SK-N-SH treated with all-trans-retinoic acid at 6 μM for 48 hours (cell line): ENCODE data around the gene YARS2.
A peak's percentile ranks its signal among the peaks of the same experiment; 100 is the strongest.

Source experiments
- ATAC-seq: fragments of 200-7000 bp; cut with Tn5 transposase; 3 replicates; pipeline ENCODE4 v1.9.1; 2020; ENCODE audit warnings: mild to moderate bottlenecking, moderate library complexity
- CSDC2 ChIP-seq: fragments of 250-450 bp; sonication (Bioruptor Pico); IDR thresholded peaks from 2 replicates; pipeline ENCODE4 v1.5.0; 2020; ENCODE audit warnings: mild to moderate bottlenecking, moderate library complexity
- ESRRG ChIP-seq: fragments of 250-450 bp; sonication (Bioruptor Pico); IDR thresholded peaks from 2 replicates; pipeline ENCODE4 v1.6.1; 2021; ENCODE audit warnings: mild to moderate bottlenecking
- GLIS3 ChIP-seq: fragments of 250-450 bp; sonication (Bioruptor Pico); IDR thresholded peaks from 2 replicates; pipeline ENCODE4 v1.5.0; 2020; ENCODE audit warnings: mild to moderate bottlenecking, moderate library complexity
- ISL1 ChIP-seq: fragments of 250-450 bp; sonication (Bioruptor Pico); IDR thresholded peaks from 2 replicates; pipeline ENCODE4 v2.1.2; 2022; ENCODE audit warnings: mild to moderate bottlenecking, moderate library complexity
- OSR1 ChIP-seq: fragments of 250-450 bp; sonication (Bioruptor Pico); IDR thresholded peaks from 2 replicates; pipeline ENCODE4 v1.8.0; 2022; ENCODE audit warnings: moderate library complexity, mild to moderate bottlenecking, inconsistent platforms
- PPARA ChIP-seq: fragments of 250-450 bp; sonication (Bioruptor Pico); IDR thresholded peaks from 2 replicates; pipeline ENCODE4 v1.5.0; 2020; ENCODE audit warnings: mild to moderate bottlenecking, borderline replicate concordance
- RARB ChIP-seq: fragments of 250-450 bp; sonication (Bioruptor Pico); IDR thresholded peaks from 2 replicates; pipeline ENCODE4 v1.8.0; 2021; ENCODE audit warnings: mild to moderate bottlenecking, moderate library complexity
- SNAI2 ChIP-seq: fragments of 250-450 bp; sonication (Bioruptor Pico); IDR thresholded peaks from 2 replicates; pipeline ENCODE4 v1.5.0; 2020; ENCODE audit warnings: mild to moderate bottlenecking, moderate library complexity
- TCF4 ChIP-seq: fragments of 250-450 bp; sonication (Bioruptor Pico); IDR thresholded peaks from 2 replicates; pipeline ENCODE4 v1.8.0; 2021; ENCODE audit warnings: mild to moderate bottlenecking, moderate library complexity, borderline replicate concordance
- TOX ChIP-seq: fragments of 250-450 bp; sonication (Bioruptor Pico); IDR thresholded peaks from 2 replicates; pipeline ENCODE4 v1.8.0; 2021; ENCODE audit warnings: mild to moderate bottlenecking, moderate library complexity, borderline replicate concordance
- ZC3H10 ChIP-seq: fragments of 250-450 bp; sonication (Bioruptor Pico); IDR thresholded peaks from 2 replicates; pipeline ENCODE4 v1.5.1; 2021; ENCODE audit warnings: mild to moderate bottlenecking, moderate library complexity
- ZFP30 ChIP-seq: fragments of 450-650 bp; formaldehyde crosslinking; IDR thresholded peaks from 2 replicates; pipeline ENCODE4 v1.5.0; 2022; ENCODE audit warnings: mild to moderate bottlenecking, moderate library complexity
- ZNF565 ChIP-seq: fragments of 450-650 bp; formaldehyde crosslinking; conservative IDR thresholded peaks from 2 replicates; pipeline ENCODE4 v1.5.0; 2020; ENCODE audit warnings: low read depth, mild to moderate bottlenecking, moderate library complexity
- ZNF70 ChIP-seq: fragments of 450-650 bp; formaldehyde crosslinking; IDR thresholded peaks from 2 replicates; pipeline ENCODE4 v1.5.0; 2020; ENCODE audit warnings: mild to moderate bottlenecking, moderate library complexity
- ZNF8 ChIP-seq: fragments of 450-650 bp; formaldehyde crosslinking; IDR thresholded peaks from 2 replicates; pipeline ENCODE4 v1.5.0; 2020; ENCODE audit warnings: mild to moderate bottlenecking, moderate library complexity
- TF ChIP-seq, protein P1 (sequence below): fragments of 250-450 bp; sonication (Bioruptor Pico); IDR thresholded peaks from 2 replicates; pipeline ENCODE4 v1.8.0; 2021; ENCODE audit warnings: low read depth, mild to moderate bottlenecking, moderate library complexity, borderline replicate concordance
- TF ChIP-seq, protein P2 (sequence below): fragments of 250-450 bp; sonication (Bioruptor Pico); IDR thresholded peaks from 2 replicates; pipeline ENCODE4 v1.5.1; 2021; ENCODE audit warnings: mild to moderate bottlenecking, moderate library complexity
- TF ChIP-seq, protein P3 (sequence below): fragments of 250-450 bp; sonication (Bioruptor Pico); IDR thresholded peaks from 2 replicates; pipeline ENCODE4 v1.5.1; 2020; ENCODE audit warnings: low read depth, mild to moderate bottlenecking, moderate library complexity
- TF ChIP-seq, protein P4 (sequence below): fragments of 250-450 bp; sonication (Bioruptor Pico); IDR thresholded peaks from 2 replicates; pipeline ENCODE4 v1.8.0; 2020; ENCODE audit warnings: mild to moderate bottlenecking, moderate library complexity, borderline replicate concordance

YARS2 gene

DNA sequence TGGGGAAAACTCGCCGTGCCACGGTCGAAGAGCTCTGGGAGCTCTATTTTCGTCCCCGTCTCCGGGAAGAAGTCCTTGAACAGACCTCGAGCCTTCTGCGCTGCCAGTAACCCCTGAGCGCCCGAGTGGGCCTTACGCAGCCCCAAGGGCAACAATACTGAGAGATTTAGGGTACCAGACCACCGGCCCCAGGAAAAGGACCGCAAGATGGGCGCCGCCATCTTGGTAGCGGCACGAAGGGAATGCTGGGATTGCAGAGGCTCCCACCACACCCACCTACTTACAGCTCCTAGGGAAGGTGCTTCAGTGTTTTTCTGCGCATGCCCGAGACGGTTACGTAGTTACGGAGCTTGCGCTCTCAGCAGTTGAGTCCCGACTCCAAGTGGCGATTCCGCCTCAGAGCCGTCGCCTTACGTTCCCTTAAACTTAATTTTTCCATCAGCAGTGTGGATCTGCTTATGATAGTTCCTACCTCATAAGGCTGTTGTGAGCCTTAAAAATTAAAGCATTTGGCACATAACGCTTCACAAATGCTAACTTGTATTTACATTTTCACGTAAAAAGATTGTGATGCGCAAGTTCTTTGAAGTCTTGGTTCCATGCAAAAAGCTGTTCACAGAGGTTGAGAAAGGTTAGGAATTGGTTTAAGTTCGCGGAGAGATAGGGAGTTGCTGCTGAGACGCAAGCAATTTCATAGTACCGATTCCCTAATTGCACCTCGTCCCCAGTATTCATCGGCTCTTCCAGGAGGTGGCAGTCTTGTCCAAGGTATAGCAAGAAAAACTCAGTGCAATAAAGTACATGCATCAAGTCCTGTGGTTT lies at the start of gene YARS2:
Gene YARS2 (minus strand): TSS at position 244 of the 822 bp plus-strand sequence. CDS start 23 bp downstream, at position 221.
- TF ChIP-seq ISL1 (no peak), ZNF565 (CRISPR knock-in tag) (0 out of 2 replicates have a peak, but pooled peaks have one; percentile 17)
- TF ChIP-seq, all 23 proteins: peak for 1
- peak; percentile 98 for ATAC-seq

DNA sequence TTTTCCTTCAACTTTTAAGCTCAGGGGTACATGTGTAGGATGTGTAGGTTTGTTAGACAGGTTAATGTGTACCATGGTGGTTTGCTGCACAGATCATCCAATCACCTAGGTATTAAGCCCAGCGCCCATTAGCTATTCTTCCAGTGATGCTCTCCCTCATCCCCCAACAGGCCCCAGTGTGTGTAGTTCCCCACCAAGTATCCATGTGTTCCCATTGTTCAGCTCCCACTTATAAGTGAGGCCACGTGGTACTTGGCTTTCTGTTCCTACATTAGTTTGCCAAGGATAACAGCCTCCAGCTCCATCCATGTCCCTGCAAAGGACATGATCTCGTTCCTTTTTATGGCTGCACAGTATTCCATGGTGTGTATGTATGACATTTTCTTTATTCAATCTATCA lies 48.6 kb upstream of the YARS2 start:
- ATAC-seq = no peak
- TF ChIP-seq ESRRG (CRISPR knock-in tag) = no peak

DNA sequence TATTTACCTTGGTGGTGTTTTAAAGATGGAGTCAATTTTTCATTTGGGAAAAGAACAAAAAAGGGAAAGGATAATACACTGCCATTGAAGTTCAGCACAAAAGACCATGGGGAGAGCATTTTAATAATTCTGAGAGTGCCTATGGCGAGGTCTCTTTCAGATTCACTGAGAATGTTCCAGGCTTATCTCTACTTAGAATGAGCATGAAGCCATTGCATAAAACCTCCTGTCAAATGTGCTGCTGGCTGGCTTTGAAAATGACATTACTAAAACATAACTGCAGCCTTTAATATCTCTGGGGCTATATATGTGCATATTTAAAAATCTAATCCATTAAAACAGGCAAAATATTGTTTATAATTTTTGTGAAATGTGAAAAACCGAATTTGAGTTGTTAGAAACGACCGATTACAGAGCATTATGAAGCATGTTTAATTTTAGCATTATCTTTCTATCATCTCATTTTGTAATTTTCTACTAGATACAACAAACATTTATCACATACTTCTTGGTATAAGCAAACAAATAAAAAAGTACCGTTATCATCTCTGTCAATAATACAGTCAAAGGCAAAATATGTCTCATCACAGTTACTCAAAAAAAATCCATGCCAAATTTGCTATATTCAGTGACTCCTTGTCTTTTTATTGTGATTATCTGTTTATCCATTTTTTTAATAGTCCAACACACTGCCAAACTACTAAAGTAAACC lies 45.7 kb upstream of the YARS2 start:
- no peak for ATAC-seq
- TF ChIP-seq CSDC2 (CRISPR knock-in tag) = no peak
- TF ChIP-seq, protein P1, sequence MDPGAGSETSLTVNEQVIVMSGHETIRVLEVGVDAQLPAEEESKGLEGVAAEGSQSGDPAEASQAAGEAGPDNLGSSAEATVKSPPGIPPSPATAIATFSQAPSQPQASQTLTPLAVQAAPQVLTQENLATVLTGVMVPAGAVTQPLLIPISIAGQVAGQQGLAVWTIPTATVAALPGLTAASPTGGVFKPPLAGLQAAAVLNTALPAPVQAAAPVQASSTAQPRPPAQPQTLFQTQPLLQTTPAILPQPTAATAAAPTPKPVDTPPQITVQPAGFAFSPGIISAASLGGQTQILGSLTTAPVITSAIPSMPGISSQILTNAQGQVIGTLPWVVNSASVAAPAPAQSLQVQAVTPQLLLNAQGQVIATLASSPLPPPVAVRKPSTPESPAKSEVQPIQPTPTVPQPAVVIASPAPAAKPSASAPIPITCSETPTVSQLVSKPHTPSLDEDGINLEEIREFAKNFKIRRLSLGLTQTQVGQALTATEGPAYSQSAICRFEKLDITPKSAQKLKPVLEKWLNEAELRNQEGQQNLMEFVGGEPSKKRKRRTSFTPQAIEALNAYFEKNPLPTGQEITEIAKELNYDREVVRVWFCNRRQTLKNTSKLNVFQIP = no peak
- no peak for TF ChIP-seq OSR1 (CRISPR knock-in tag)
- TF ChIP-seq ZNF70 (CRISPR knock-in tag) = no peak
- no peak for TF ChIP-seq SNAI2 (CRISPR knock-in tag)
- no peak for TF ChIP-seq GLIS3
- no peak for TF ChIP-seq ZC3H10 (CRISPR knock-in tag)
- no peak for TF ChIP-seq TCF4 (CRISPR knock-in tag)
- TF ChIP-seq ZNF8 (CRISPR knock-in tag) = no peak
- TF ChIP-seq, all 23 proteins: peak for 0

DNA sequence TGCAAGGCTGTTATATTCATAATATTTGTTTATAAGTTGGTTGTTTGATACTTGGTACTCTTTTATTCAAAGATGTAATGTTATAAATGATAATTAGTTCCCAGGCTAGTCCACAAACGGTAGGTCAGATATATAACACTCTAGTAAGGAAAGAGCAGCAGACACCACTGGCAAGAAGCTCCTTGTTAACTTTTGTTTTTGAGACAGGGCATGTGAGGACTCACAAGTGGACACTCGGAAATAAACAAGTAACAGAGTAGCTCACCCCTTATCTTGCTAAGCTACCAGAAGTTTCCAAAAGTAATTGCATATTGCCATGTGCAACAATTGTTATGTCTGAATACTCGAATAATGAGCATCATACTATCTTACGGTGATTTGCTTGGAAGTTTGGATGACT lies 38.6 kb upstream of the YARS2 start:
- ATAC-seq = no peak

DNA sequence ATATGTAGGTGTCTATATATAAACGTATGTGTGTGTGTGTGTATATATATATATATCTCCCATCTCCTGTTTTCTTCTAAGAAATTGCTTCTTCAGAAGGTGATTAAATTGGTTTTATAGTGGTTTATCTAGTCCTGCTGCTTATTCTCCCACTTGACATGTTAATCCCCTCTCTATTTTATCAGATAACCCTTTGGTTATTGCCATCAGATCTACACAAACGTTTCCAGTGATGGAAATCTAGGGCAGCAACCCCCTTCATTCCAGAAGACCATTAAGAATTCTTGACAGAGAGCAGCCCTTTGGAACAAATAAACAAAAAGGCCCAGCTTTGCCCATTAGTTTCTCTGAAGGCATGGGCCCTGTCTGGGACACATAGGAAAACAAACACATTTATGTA lies 34.2 kb upstream of the YARS2 start:
- no peak for TF ChIP-seq RARB (CRISPR knock-in tag)
- TF ChIP-seq TCF4 (CRISPR knock-in tag) = no peak
- TF ChIP-seq, all 23 proteins: peak for 0
- no peak for ATAC-seq

More for the DNA sequence above, 38.6 kb upstream of the YARS2 start:
- TF ChIP-seq, protein P1 = no peak

DNA sequence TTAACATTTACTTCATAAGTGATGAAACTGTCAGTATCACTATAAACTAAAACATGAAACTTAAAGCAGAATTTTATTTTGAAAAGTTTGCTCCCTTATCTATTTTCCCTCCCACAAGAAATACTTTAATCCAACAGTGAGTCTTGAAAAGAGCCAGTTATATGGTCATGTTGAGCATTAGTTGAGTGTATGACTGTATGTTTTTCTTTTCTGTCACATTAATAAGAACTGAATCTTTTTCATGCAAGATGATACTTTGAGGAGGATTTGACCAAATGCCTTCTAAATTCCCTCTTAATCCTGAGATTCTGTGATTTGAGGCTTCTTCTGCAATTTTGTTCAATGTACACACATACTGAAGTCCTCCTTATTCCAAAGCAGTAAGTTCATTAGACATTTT lies 33.7 kb upstream of the YARS2 start:
- no peak for TF ChIP-seq ZC3H10 (CRISPR knock-in tag)
- TF ChIP-seq, protein P2, sequence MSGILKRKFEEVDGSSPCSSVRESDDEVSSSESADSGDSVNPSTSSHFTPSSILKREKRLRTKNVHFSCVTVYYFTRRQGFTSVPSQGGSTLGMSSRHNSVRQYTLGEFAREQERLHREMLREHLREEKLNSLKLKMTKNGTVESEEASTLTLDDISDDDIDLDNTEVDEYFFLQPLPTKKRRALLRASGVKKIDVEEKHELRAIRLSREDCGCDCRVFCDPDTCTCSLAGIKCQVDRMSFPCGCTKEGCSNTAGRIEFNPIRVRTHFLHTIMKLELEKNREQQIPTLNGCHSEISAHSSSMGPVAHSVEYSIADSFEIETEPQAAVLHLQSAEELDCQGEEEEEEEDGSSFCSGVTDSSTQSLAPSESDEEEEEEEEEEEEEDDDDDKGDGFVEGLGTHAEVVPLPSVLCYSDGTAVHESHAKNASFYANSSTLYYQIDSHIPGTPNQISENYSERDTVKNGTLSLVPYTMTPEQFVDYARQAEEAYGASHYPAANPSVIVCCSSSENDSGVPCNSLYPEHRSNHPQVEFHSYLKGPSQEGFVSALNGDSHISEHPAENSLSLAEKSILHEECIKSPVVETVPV = no peak
- TF ChIP-seq ZFP30 = no peak
- TF ChIP-seq CSDC2 (CRISPR knock-in tag) = no peak
- no peak for TF ChIP-seq ZNF565 (CRISPR knock-in tag)
- TF ChIP-seq, protein P3, sequence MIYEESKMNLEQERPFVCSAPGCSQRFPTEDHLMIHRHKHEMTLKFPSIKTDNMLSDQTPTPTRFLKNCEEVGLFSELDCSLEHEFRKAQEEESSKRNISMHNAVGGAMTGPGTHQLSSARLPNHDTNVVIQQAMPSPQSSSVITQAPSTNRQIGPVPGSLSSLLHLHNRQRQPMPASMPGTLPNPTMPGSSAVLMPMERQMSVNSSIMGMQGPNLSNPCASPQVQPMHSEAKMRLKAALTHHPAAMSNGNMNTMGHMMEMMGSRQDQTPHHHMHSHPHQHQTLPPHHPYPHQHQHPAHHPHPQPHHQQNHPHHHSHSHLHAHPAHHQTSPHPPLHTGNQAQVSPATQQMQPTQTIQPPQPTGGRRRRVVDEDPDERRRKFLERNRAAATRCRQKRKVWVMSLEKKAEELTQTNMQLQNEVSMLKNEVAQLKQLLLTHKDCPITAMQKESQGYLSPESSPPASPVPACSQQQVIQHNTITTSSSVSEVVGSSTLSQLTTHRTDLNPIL (CRISPR knock-in tag) = no peak
- no peak for TF ChIP-seq OSR1 (CRISPR knock-in tag)
- no peak for TF ChIP-seq GLIS3
- TF ChIP-seq PPARA = no peak
- TF ChIP-seq, protein P1 = no peak
- no peak for TF ChIP-seq TOX (CRISPR knock-in tag)
- no peak for TF ChIP-seq SNAI2 (CRISPR knock-in tag)
- TF ChIP-seq RARB (CRISPR knock-in tag) = no peak
- TF ChIP-seq ESRRG (CRISPR knock-in tag) = no peak
- TF ChIP-seq, protein P4, sequence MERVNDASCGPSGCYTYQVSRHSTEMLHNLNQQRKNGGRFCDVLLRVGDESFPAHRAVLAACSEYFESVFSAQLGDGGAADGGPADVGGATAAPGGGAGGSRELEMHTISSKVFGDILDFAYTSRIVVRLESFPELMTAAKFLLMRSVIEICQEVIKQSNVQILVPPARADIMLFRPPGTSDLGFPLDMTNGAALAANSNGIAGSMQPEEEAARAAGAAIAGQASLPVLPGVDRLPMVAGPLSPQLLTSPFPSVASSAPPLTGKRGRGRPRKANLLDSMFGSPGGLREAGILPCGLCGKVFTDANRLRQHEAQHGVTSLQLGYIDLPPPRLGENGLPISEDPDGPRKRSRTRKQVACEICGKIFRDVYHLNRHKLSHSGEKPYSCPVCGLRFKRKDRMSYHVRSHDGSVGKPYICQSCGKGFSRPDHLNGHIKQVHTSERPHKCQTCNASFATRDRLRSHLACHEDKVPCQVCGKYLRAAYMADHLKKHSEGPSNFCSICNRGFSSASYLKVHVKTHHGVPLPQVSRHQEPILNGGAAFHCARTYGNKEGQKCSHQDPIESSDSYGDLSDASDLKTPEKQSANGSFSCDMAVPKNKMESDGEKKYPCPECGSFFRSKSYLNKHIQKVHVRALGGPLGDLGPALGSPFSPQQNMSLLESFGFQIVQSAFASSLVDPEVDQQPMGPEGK (CRISPR knock-in tag) = no peak
- no peak for TF ChIP-seq ZNF8 (CRISPR knock-in tag)
- ATAC-seq = no peak
